H9 (cell line): ENCODE results near the gene ACOX1. TPM values are rescaled to one million over a fixed set of nuclear protein-coding genes. Genes with fewer than 3 reads are reported as not detected.

Experiments used
- DNase-seq: peaks from one replicate; pipeline ENCODE4 v3.0.0-alpha.2; 2017
- H2AFZ ChIP-seq: one replicate; pipeline ENCODE4 v1.6.1; 2013; ENCODE audit warnings: mild to moderate bottlenecking, low read length, control low read depth, moderate library complexity
- H2AK5ac ChIP-seq: 2 replicates; pipeline ENCODE4 v1.6.1; 2013; ENCODE audit warnings: low read length, control low read depth, mixed read lengths; ENCODE audit not compliant: insufficient read length
- H2BK120ac ChIP-seq: one replicate; pipeline ENCODE4 v1.6.1; 2013; ENCODE audit warnings: low read depth, mild to moderate bottlenecking, low read length, control low read depth, inconsistent platforms; ENCODE audit not compliant: poor library complexity, severe bottlenecking
- H2BK12ac ChIP-seq: 2 replicates; pipeline ENCODE4 v1.6.1; 2013; ENCODE audit warnings: low read length, control low read depth, mixed read lengths, low read depth; ENCODE audit not compliant: insufficient read length
- H2BK15ac ChIP-seq: 2 replicates; pipeline ENCODE4 v1.6.1; 2013; ENCODE audit warnings: low read depth, low read length, control low read depth
- H2BK20ac ChIP-seq: one replicate; pipeline ENCODE4 v1.6.1; 2013; ENCODE audit warnings: low read depth, mild to moderate bottlenecking, low read length, control low read depth, inconsistent platforms; ENCODE audit not compliant: poor library complexity, severe bottlenecking
- H2BK5ac ChIP-seq: 2 replicates; pipeline ENCODE4 v1.6.1; 2013; ENCODE audit warnings: low read length, control low read depth, mixed read lengths; ENCODE audit not compliant: insufficient read length
- H3K14ac ChIP-seq: 2 replicates; pipeline ENCODE4 v1.6.1; 2013; ENCODE audit warnings: low read length, control low read depth; ENCODE audit not compliant: insufficient read depth
- H3K18ac ChIP-seq: 2 replicates; pipeline ENCODE4 v1.6.1; 2013; ENCODE audit warnings: low read depth, mild to moderate bottlenecking, mixed read lengths, low read length, control low read depth; ENCODE audit not compliant: insufficient read length
- H3K23ac ChIP-seq: 2 replicates; pipeline ENCODE4 v1.6.1; 2013; ENCODE audit warnings: low read length, control low read depth, mixed read lengths, low read depth; ENCODE audit not compliant: insufficient read length
- H3K23me2 ChIP-seq: 2 replicates; pipeline ENCODE4 v1.6.1; 2013; ENCODE audit warnings: low read depth, mild to moderate bottlenecking, mixed read lengths, low read length, control low read depth; ENCODE audit not compliant: insufficient read length, poor library complexity, severe bottlenecking
- H3K27ac ChIP-seq: 2 replicates; pipeline ENCODE4 v1.5.1; 2013; ENCODE audit warnings: low read length, control low read depth, mixed read lengths, low read depth; ENCODE audit not compliant: insufficient read length
- H3K27me3 ChIP-seq: 2 replicates; pipeline ENCODE4 v1.6.1; 2013; ENCODE audit warnings: low read length, control low read depth, inconsistent platforms; ENCODE audit not compliant: insufficient read depth
- H3K4ac ChIP-seq: 2 replicates; pipeline ENCODE4 v1.6.1; 2013; ENCODE audit warnings: low read depth, mild to moderate bottlenecking, control low read depth, inconsistent platforms, low read length, moderate library complexity
- H3K4me1 ChIP-seq: 2 replicates; pipeline ENCODE4 v1.6.1; 2013; ENCODE audit warnings: low read length, control low read depth, inconsistent platforms; ENCODE audit not compliant: insufficient read depth
- H3K4me2 ChIP-seq: 2 replicates; pipeline ENCODE4 v1.6.1; 2013; ENCODE audit warnings: low read length, control low read depth, mixed read lengths; ENCODE audit not compliant: insufficient read length, insufficient read depth
- H3K56ac ChIP-seq: 2 replicates; pipeline ENCODE4 v1.6.1; 2013; ENCODE audit warnings: low read depth, mild to moderate bottlenecking, mixed read lengths, low read length, control low read depth; ENCODE audit not compliant: insufficient read length
- H3K79me1 ChIP-seq: 2 replicates; pipeline ENCODE4 v1.6.1; 2013; ENCODE audit warnings: low read depth, mild to moderate bottlenecking, moderate library complexity, low read length, control low read depth, inconsistent platforms; ENCODE audit not compliant: insufficient read depth, poor library complexity, severe bottlenecking
- H3K79me2 ChIP-seq: 2 replicates; pipeline ENCODE4 v1.6.1; 2013; ENCODE audit warnings: low read length, control low read depth, inconsistent platforms; ENCODE audit not compliant: insufficient read depth
- H3K9ac ChIP-seq: 2 replicates; pipeline ENCODE4 v1.6.1; 2013; ENCODE audit warnings: low read length, control low read depth, mixed read lengths; ENCODE audit not compliant: insufficient read length; ENCODE audit errors: extremely low read depth
- H3K9me3 ChIP-seq: one replicate; pipeline ENCODE4 v1.6.1; 2013; ENCODE audit warnings: low read depth, low read length, inconsistent platforms; ENCODE audit not compliant: control insufficient read depth
- H3T11ph ChIP-seq: one replicate; pipeline ENCODE4 v1.6.1; 2013; ENCODE audit warnings: mild to moderate bottlenecking, low read length, control low read depth, inconsistent platforms
- H4K20me1 ChIP-seq: one replicate; pipeline ENCODE4 v1.6.1; 2013; ENCODE audit not compliant: control insufficient read depth, insufficient read length, insufficient read depth
- H4K5ac ChIP-seq: 2 replicates; pipeline ENCODE4 v1.6.1; 2013; ENCODE audit warnings: low read depth, mild to moderate bottlenecking, mixed read lengths, low read length, control low read depth; ENCODE audit not compliant: insufficient read length
- H4K8ac ChIP-seq: replicated peaks from 2 replicates; pipeline ENCODE4 v1.6.1; 2013; ENCODE audit warnings: low read length, control low read depth, mixed read lengths, low read depth; ENCODE audit not compliant: insufficient read length
- H4K91ac ChIP-seq: 2 replicates; pipeline ENCODE4 v1.6.1; 2013; ENCODE audit warnings: low read depth, mild to moderate bottlenecking, moderate library complexity, mixed read lengths, low read length, control low read depth; ENCODE audit not compliant: insufficient read length
- H3K27ac Mint-ChIP-seq, 3 experiments: 2 replicates in 2 of 3; 3 replicates in 1 of 3; pipeline ENCODE4 v1.8.0; 2020 to 2021; ENCODE audit warnings: mixed read lengths in 3 of 3, mild to moderate bottlenecking in 1 of 3, moderate library complexity in 1 of 3
- H3K27me3 Mint-ChIP-seq: 2 replicates; pipeline ENCODE4 v1.8.0; 2021; ENCODE audit warnings: low read depth, mild to moderate bottlenecking, moderate library complexity, mixed read lengths
- H3K36me3 Mint-ChIP-seq, 3 experiments: 2 replicates in 2 of 3; 3 replicates in 1 of 3; pipeline ENCODE4 v1.8.0; 2020 to 2021; ENCODE audit warnings: low read depth in 3 of 3, mixed read lengths in 3 of 3; ENCODE audit not compliant: insufficient read depth in 1 of 3
- H3K4me1 Mint-ChIP-seq, 2 experiments: 2 replicates each; pipeline ENCODE4 v1.8.0; 2020; ENCODE audit warnings: mixed read lengths in 2 of 2
- H3K4me3 Mint-ChIP-seq, 2 experiments: 2 replicates in 1 of 2; 3 replicates in 1 of 2; pipeline ENCODE4 v1.8.0; 2020 to 2021; ENCODE audit warnings: mild to moderate bottlenecking in 2 of 2, mixed read lengths in 2 of 2, moderate library complexity in 1 of 2
- H3K9me3 Mint-ChIP-seq, 2 experiments: 2 replicates in 1 of 2; 3 replicates in 1 of 2; pipeline ENCODE4 v1.8.0; 2020; ENCODE audit warnings: mild to moderate bottlenecking in 2 of 2, mixed read lengths in 2 of 2, moderate library complexity in 1 of 2
- CTCF ChIP-seq: fragments of 200-600 bp; sonication (generic); conservative IDR thresholded peaks from 3 replicates; pipeline ENCODE4 v1.8.0; 2021; ENCODE audit warnings: antibody characterized with exemption, mild to moderate bottlenecking
- WGBS: extraction: QIAGEN DNeasy Blood & Tissue Kit; methylation state at CpG from one replicate; pipeline ENCODE4 v1.1.7; 2013; ENCODE audit warnings: missing lambda C conversion rate, low lambda C conversion rate, mixed read lengths; ENCODE audit not compliant: insufficient read length; ENCODE audit errors: extremely low coverage; 5-methylcytosine and 5-hydroxymethylcytosine counted together
- total RNA-seq: library from RNA; stranded (reverse); gene quantifications from 2 replicates; pipeline ENCODE4 v1.2.1, GENCODE V29; 2021

The ACOX1 gene
- total RNA-seq, 1 experiment from 2014 or later = 27.4 TPM

DNA sequence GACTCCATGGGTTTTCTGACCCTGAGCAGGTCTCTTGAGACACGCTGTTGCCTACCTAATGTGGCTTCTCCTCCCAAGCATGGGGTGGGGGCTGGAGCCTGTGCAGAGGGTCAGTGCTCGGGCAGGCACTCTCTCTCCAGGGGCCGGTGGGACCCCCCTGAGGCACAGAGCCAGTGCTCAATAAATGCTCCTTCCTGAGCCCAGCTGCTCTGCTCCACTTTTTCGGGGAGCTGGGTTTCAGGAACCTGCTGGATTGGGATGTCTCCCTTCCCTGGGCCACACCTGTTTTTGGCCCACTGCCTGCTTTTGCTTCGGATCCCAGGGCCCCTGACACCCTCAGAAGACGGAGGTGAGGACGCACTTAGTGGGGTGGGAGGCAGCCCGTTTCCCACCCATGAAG, 80.9 kb downstream of the ACOX1 start:
- Histone ChIP-seq H3K4me1 (no peaks in the 10 kb centered on the region; the same call in 1 of the 2 replicates), H2AK5ac (no peak overlapping the region), H3K23ac (no peak overlapping the region), H4K91ac (no peak overlapping the region), H3K79me2 (no peaks in the 10 kb centered on the region), H3K9me3 (no peaks in the 10 kb centered on the region), H3K9ac (no peak overlapping the region), H3K4ac (no peak overlapping the region), H4K8ac (no peak overlapping the region), H2BK20ac (no peak overlapping the region), H2BK12ac (no peak overlapping the region), H4K20me1 (no peaks in the 10 kb centered on the region), H2AFZ (no peak overlapping the region), H3K23me2 (peaks cover 8% of the 10 kb centered on the region), H3K79me1 (no peaks in the 10 kb centered on the region), H3T11ph (no peak overlapping the region), H3K18ac (no peak overlapping the region), H2BK120ac (no peak overlapping the region), H3K27me3 (no peaks in the 10 kb centered on the region), H2BK15ac (no peak overlapping the region), H4K5ac (no peak overlapping the region), H3K14ac (no peak overlapping the region), H2BK5ac (no peak overlapping the region), H3K4me2 (no peak overlapping the region), H3K56ac (no peak overlapping the region), H3K27ac (no peak overlapping the region)
- no CpG with 5 or more reads among the region's 8 CpGs for WGBS
- peak overlapping the region in 1 of 3 experiments; percentile 70; a peak in 2 of 7 replicates for H3K27ac Mint-ChIP-seq
- DNase-seq = no peak
- no peaks in the 10 kb centered on the region for H3K9me3 Mint-ChIP-seq
- peak overlapping the region in 1 of 2 experiments; percentile 26; a peak in 1 of 5 replicates for H3K4me3 Mint-ChIP-seq
- no peak for TF ChIP-seq CTCF
- no peaks in the 10 kb centered on the region; the same call in 1 of the 2 replicates for H3K27me3 Mint-ChIP-seq
- peaks cover 25 to 28% of the 10 kb centered on the region in 2 experiments for H3K4me1 Mint-ChIP-seq
- peaks cover 14 to 50% (median 40%) of the 10 kb centered on the region in 3 experiments for H3K36me3 Mint-ChIP-seq
